HEK293 (cell line): Measurements from ENCODE around the gene TOR1AIP2.
A peak's percentile ranks its signal among the peaks of the same experiment; 100 is the strongest.

Source experiments
- CTCF ChIA-PET: fragments of 350-600 bp; formaldehyde crosslinking; extraction: SDS; loops from one replicate; lab custom pipeline; 2021; ENCODE audit warnings: antibody characterized with exemption; lab: Yijun Ruan, JAX
- POLR2A ChIA-PET: fragments of 300-600 bp; formaldehyde crosslinking; extraction: SDS; loops from one replicate; lab custom pipeline; 2020; ENCODE audit warnings: antibody characterized with exemption, inconsistent platforms; lab: Yijun Ruan, JAX
- H3K27ac ChIP-seq: fragments of 200-500 bp; sonication (Bioruptor generic); 2 replicates; pipeline ENCODE4 v1.5.1; 2014; ENCODE audit warnings: low read depth, low read length, control low read depth, inconsistent platforms; ENCODE audit errors: extremely low read depth
- H3K36me3 ChIP-seq, 2 experiments: fragments of 200-500 bp in 1 of 2; sonication (Bioruptor generic) in 1 of 2; 1 replicate in 1 of 2; 2 replicates in 1 of 2; pipeline ENCODE4 v1.5.1; 2014 to 2017; ENCODE audit warnings: inconsistent platforms in 2 of 2, low read length in 2 of 2; ENCODE audit not compliant: control insufficient read depth in 2 of 2, insufficient read depth in 1 of 2
- H3K4me1 ChIP-seq: fragments of 200-500 bp; sonication (Bioruptor generic); 2 replicates; pipeline ENCODE4 v1.5.1; 2014; ENCODE audit warnings: mild to moderate bottlenecking, low read length, inconsistent platforms; ENCODE audit not compliant: control insufficient read depth, insufficient read depth
- H3K4me3 ChIP-seq: 2 replicates; pipeline ENCODE4 v1.5.1; 2011; ENCODE audit warnings: low read depth, mild to moderate bottlenecking, control low read depth, low read length, moderate library complexity
- H3K9me3 ChIP-seq: fragments of 200-500 bp; sonication (Bioruptor generic); 2 replicates; pipeline ENCODE4 v1.5.1; 2014; ENCODE audit warnings: low read depth, low read length, inconsistent platforms; ENCODE audit not compliant: control insufficient read depth, insufficient read depth
- KLF7 ChIP-seq: fragments of 450-650 bp; formaldehyde crosslinking; IDR thresholded peaks from 2 replicates; pipeline ENCODE4 v1.5.1; 2016; ENCODE audit warnings: missing biosample characterization, missing genetic modification characterization, borderline replicate concordance
- REST ChIP-seq: fragments of 450-650 bp; formaldehyde crosslinking; IDR thresholded peaks from 2 replicates; pipeline ENCODE4 v1.5.1; 2016; ENCODE audit warnings: missing biosample characterization, missing genetic modification characterization
- SETDB1 ChIP-seq: IDR thresholded peaks from one replicate; pipeline ENCODE4 v1.6.1; 2017; ENCODE audit warnings: mild to moderate bottlenecking, low read length, moderate library complexity, mixed read lengths; ENCODE audit not compliant: insufficient read length
- ZBTB21 ChIP-seq: fragments of 450-650 bp; formaldehyde crosslinking; IDR thresholded peaks from 2 replicates; pipeline ENCODE4 v1.5.1; 2017; ENCODE audit warnings: missing biosample characterization, missing genetic modification characterization
- ZIC2 ChIP-seq: fragments of 450-650 bp; formaldehyde crosslinking; IDR thresholded peaks from 2 replicates; pipeline ENCODE4 v1.5.1; 2016; ENCODE audit warnings: missing biosample characterization, missing genetic modification characterization
- ZNF146 ChIP-seq: fragments of 450-650 bp; formaldehyde crosslinking; IDR thresholded peaks from 2 replicates; pipeline ENCODE4 v1.5.1; 2016; ENCODE audit warnings: missing biosample characterization, missing genetic modification characterization
- ZNF174 ChIP-seq: fragments of 450-650 bp; formaldehyde crosslinking; IDR thresholded peaks from 2 replicates; pipeline ENCODE4 v1.5.0; 2017; ENCODE audit warnings: missing biosample characterization, mild to moderate bottlenecking, missing genetic modification characterization
- ZNF239 ChIP-seq: fragments of 450-650 bp; formaldehyde crosslinking; IDR thresholded peaks from 2 replicates; pipeline ENCODE4 v1.5.1; 2016; ENCODE audit warnings: missing biosample characterization, missing genetic modification characterization
- ZNF350 ChIP-seq: fragments of 450-650 bp; formaldehyde crosslinking; IDR thresholded peaks from 2 replicates; pipeline ENCODE4 v1.5.0; 2017; ENCODE audit warnings: missing biosample characterization, mild to moderate bottlenecking, missing genetic modification characterization
- ZNF354C ChIP-seq: fragments of 450-650 bp; formaldehyde crosslinking; IDR thresholded peaks from 2 replicates; pipeline ENCODE4 v1.5.1; 2016; ENCODE audit warnings: missing biosample characterization, missing genetic modification characterization, low read depth, borderline replicate concordance
- ZNF398 ChIP-seq: fragments of 450-650 bp; formaldehyde crosslinking; IDR thresholded peaks from 2 replicates; pipeline ENCODE4 v1.5.1; 2017; ENCODE audit warnings: missing biosample characterization, missing genetic modification characterization
- ZNF423 ChIP-seq: fragments of 450-650 bp; formaldehyde crosslinking; IDR thresholded peaks from 2 replicates; pipeline ENCODE4 v1.5.1; 2016; ENCODE audit warnings: missing biosample characterization, missing genetic modification characterization
- ZNF571 ChIP-seq: fragments of 450-650 bp; formaldehyde crosslinking; IDR thresholded peaks from 2 replicates; pipeline ENCODE4 v1.5.0; 2017; ENCODE audit warnings: missing biosample characterization, missing genetic modification characterization
- ZNF654 ChIP-seq: fragments of 450-650 bp; formaldehyde crosslinking; IDR thresholded peaks from 2 replicates; pipeline ENCODE4 v1.5.1; 2016; ENCODE audit warnings: low read depth, missing biosample characterization, missing genetic modification characterization
- ZNF658 ChIP-seq: fragments of 450-650 bp; formaldehyde crosslinking; IDR thresholded peaks from 2 replicates; pipeline ENCODE4; 2016; ENCODE audit warnings: missing biosample characterization, missing genetic modification characterization
- ZNF704 ChIP-seq: fragments of 450-650 bp; formaldehyde crosslinking; IDR thresholded peaks from 2 replicates; pipeline ENCODE4 v1.5.1; 2016; ENCODE audit warnings: missing biosample characterization, missing genetic modification characterization
- ZSCAN30 ChIP-seq: fragments of 450-650 bp; IDR thresholded peaks from 2 replicates; pipeline ENCODE4 v1.5.1; 2018; ENCODE audit warnings: missing biosample characterization, mild to moderate bottlenecking, missing genetic modification characterization, moderate library complexity
- TF ChIP-seq, protein P1 (sequence below): fragments of 450-650 bp; formaldehyde crosslinking; IDR thresholded peaks from 2 replicates; pipeline ENCODE4 v1.5.1; 2016; ENCODE audit warnings: missing biosample characterization, missing genetic modification characterization

Gene TOR1AIP2

GRCh38 chr1:179825798-179826460, 51.7 kb downstream of the TOR1AIP2 start (continued):
- no peak for TF ChIP-seq REST
- no peak for TF ChIP-seq ZNF704
- TF ChIP-seq SETDB1: no peak
- no peak for TF ChIP-seq KLF7 (tag by site-specific recombination)
- no peak for TF ChIP-seq ZNF654 (tag by site-specific recombination)
- TF ChIP-seq ZBTB21 (tag by site-specific recombination): no peak
- TF ChIP-seq ZNF354C (tag by site-specific recombination): no peak
- no peak for TF ChIP-seq ZIC2 (tag by site-specific recombination)
- TF ChIP-seq ZNF423: no peak

DNA sequence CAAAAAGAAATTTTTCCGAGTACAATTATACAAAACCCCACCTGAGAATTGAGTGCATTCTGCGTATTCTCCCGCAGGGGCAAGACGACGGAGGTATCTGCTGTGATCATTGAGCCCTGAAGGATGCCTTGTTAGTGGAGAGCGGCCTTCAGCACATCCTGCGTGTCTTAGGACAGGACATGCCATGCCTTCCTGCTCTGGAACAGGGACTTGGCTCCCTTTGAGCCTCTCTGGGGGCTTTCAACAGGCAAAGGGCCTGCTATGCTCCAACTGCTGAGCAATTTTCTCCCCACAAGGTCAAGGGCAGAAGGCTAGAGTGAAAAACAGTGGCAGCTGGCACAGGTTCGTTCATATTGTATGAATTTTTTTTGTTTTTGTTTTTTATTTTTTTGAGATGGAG, 52.4 kb downstream of the TOR1AIP2 start:
- TF ChIP-seq ZSCAN30 (tag by site-specific recombination) (no peak), ZNF146 (no peak), ZNF571 (tag by site-specific recombination) (no peak)
- POLR2A ChIA-PET: no interaction called here
- CTCF ChIA-PET: no interaction called here
- H3K4me1 ChIP-seq: no peaks in the 10 kb centered on the region
- no peaks in the 10 kb centered on the region for H3K36me3 ChIP-seq
- H3K9me3 ChIP-seq: no peaks in the 10 kb centered on the region
- no peak overlapping the region for H3K27ac ChIP-seq
- H3K4me3 ChIP-seq: no peak overlapping the region

GRCh38 chr1:179824265-179824664, 53.3 kb downstream of the TOR1AIP2 start:
- POLR2A ChIA-PET: no interaction called here
- Histone ChIP-seq H3K36me3 (no peaks in the 10 kb centered on the region), H3K4me1 (no peaks in the 10 kb centered on the region), H3K9me3 (no peaks in the 10 kb centered on the region), H3K27ac (no peak overlapping the region)
- CTCF ChIA-PET: interaction anchor here (0.8 to 3.0 kb wide), 2 partner anchors 10 to 15 kb away, joined by 5 to 22 read pairs; no protein-coding TSS in a partner anchor
- peak; percentile 55 for TF ChIP-seq ZIC2 (tag by site-specific recombination)
- no peak for TF ChIP-seq ZNF423
- TF ChIP-seq ZNF658: no peak
- TF ChIP-seq, protein P1, sequence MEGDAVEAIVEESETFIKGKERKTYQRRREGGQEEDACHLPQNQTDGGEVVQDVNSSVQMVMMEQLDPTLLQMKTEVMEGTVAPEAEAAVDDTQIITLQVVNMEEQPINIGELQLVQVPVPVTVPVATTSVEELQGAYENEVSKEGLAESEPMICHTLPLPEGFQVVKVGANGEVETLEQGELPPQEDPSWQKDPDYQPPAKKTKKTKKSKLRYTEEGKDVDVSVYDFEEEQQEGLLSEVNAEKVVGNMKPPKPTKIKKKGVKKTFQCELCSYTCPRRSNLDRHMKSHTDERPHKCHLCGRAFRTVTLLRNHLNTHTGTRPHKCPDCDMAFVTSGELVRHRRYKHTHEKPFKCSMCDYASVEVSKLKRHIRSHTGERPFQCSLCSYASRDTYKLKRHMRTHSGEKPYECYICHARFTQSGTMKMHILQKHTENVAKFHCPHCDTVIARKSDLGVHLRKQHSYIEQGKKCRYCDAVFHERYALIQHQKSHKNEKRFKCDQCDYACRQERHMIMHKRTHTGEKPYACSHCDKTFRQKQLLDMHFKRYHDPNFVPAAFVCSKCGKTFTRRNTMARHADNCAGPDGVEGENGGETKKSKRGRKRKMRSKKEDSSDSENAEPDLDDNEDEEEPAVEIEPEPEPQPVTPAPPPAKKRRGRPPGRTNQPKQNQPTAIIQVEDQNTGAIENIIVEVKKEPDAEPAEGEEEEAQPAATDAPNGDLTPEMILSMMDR (tag by site-specific recombination): no peak
- no peak for TF ChIP-seq ZNF239 (tag by site-specific recombination)
- TF ChIP-seq ZNF350 (tag by site-specific recombination): no peak
- TF ChIP-seq ZNF174 (tag by site-specific recombination): no peak
- TF ChIP-seq ZNF398 (tag by site-specific recombination): 0 out of 2 replicates have a peak, but pooled peaks have one; percentile 23
- TF ChIP-seq, all 188 proteins: peak for 2
- no peak overlapping the region for H3K4me3 ChIP-seq
